ENCODE results near the gene MT1B.

DNA sequence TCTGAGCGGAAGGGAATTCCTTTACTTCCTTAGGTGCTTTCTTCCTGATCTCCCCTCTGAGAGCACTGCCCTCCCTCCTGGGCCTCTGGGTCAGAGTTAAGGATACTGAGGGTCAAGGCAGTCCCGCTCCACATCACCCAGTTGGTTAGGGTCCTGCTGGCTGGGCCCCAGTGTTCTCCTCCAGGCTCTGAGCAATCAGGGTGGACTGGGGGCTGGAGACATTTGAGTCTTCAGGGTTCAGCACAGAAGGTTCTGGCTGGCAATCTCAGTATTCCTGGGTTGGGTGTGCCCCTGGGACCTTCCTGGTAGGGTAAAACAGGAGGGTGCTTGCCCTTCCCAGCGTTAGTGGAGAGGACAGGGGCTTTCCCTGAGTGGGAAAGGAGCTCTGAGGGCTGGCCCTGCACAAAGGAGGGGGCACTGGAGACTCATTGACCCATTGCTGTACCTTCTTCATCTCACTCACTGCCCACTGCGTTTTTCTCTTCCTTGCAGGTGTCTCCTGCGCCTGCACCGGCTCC lies 18.8 kb upstream of the MT1B start:
- TF ChIP-seq, protein P1, sequence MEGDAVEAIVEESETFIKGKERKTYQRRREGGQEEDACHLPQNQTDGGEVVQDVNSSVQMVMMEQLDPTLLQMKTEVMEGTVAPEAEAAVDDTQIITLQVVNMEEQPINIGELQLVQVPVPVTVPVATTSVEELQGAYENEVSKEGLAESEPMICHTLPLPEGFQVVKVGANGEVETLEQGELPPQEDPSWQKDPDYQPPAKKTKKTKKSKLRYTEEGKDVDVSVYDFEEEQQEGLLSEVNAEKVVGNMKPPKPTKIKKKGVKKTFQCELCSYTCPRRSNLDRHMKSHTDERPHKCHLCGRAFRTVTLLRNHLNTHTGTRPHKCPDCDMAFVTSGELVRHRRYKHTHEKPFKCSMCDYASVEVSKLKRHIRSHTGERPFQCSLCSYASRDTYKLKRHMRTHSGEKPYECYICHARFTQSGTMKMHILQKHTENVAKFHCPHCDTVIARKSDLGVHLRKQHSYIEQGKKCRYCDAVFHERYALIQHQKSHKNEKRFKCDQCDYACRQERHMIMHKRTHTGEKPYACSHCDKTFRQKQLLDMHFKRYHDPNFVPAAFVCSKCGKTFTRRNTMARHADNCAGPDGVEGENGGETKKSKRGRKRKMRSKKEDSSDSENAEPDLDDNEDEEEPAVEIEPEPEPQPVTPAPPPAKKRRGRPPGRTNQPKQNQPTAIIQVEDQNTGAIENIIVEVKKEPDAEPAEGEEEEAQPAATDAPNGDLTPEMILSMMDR (IDR thresholded peaks at IDR 0.05), result no peak
- TF ChIP-seq EP300 (IDR thresholded peaks at IDR 0.05) (no peak), POLR2A (IDR thresholded peaks at IDR 0.05) (no peak)

All from sigmoid colon (tissue), 4 donors.